Brain microvascular endothelial cell (primary cell): ENCODE data around the gene IQCH.
"Not testable (repeated sequence)": the region's sequence is repeated elsewhere in the genome, so short reads cannot be mapped to it uniquely, and the experiment has no call there.

Experiments used
- DNase-seq: peaks from one replicate; pipeline ENCODE4 v3.0.0-alpha.2; 2020
- H3K27ac ChIP-seq: fragments of 250-450 bp; sonication (Bioruptor Pico); 2 replicates; pipeline ENCODE4 v1.5.1; 2020; ENCODE audit warnings: mild to moderate bottlenecking, moderate library complexity
- H3K27me3 ChIP-seq: fragments of 250-450 bp; sonication (Bioruptor Pico); replicated peaks from 2 replicates; pipeline ENCODE4 v1.5.1; 2020; ENCODE audit warnings: mild to moderate bottlenecking
- H3K36me3 ChIP-seq: fragments of 250-450 bp; sonication (Bioruptor Pico); replicated peaks from 2 replicates; pipeline ENCODE4 v1.5.1; 2020; ENCODE audit warnings: mild to moderate bottlenecking
- H3K4me3 ChIP-seq: 2 replicates; pipeline ENCODE4 v1.5.1; 2011; ENCODE audit warnings: low read depth, mild to moderate bottlenecking, control low read depth, low read length, moderate library complexity
- CTCF ChIP-seq: IDR thresholded peaks from 2 replicates; pipeline ENCODE4 v1.5.1; 2011; ENCODE audit warnings: low read depth, mild to moderate bottlenecking, moderate library complexity, low read length, control low read depth, inconsistent platforms; ENCODE audit errors: missing control alignments
- in situ Hi-C: cut with HindIII; loops from 2 replicates; pipeline ENCODE4 v1.10.0; 2017; ENCODE audit warnings: low sequenced_read_pairs, low pct_ligation_motif_present

IQCH gene

GRCh38 chr15:67422296-67422695 is 167.7 kb downstream of the IQCH start:
- DNase-seq, result no peak
- TF ChIP-seq CTCF, result peak; percentile 10
- in situ Hi-C loops, result no loop called here

DNA sequence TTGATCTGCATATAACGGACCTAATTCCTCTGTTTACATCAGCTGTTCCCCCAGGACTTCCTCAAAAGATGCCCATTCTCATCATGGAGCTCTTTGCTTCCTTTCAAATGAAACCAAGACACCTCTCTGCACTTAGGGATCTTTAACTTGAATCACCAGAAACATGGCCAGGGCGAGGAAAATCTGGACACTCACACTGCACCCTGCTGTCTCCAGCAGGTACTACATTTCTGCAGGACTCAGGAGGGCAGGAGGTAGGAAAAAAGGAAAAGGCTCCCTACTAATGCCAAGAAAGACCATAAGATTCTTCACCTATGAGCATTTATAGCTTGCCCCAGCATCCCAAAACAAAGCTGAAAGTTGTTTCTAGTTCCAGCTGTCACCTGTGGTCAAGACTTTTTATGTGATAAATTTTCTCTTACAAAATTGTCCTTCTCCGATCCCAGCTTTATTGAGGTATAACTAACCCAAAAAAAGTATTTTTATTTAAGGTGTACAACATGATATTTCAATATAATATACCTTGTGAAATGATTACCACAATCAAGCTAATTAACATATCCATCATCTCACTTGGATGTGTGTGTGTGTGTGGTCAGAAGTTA is 179.0 kb downstream of the IQCH start:
- in situ Hi-C loops, result no loop called here
- TF ChIP-seq CTCF, result peak; percentile 91
- Histone ChIP-seq H3K27ac (no peak overlapping the region), H3K36me3 (no peaks in the 10 kb centered on the region), H3K27me3 (no peaks in the 10 kb centered on the region), H3K4me3 (no peak overlapping the region)
- DNase-seq, result peak; percentile 48

More at GRCh38 chr15:67422296-67422695, 167.7 kb downstream of the IQCH start:
- no peak overlapping the region for H3K27ac ChIP-seq
- no peaks in the 10 kb centered on the region for H3K27me3 ChIP-seq
- no peak overlapping the region for H3K4me3 ChIP-seq
- H3K36me3 ChIP-seq, result no peaks in the 10 kb centered on the region

DNA sequence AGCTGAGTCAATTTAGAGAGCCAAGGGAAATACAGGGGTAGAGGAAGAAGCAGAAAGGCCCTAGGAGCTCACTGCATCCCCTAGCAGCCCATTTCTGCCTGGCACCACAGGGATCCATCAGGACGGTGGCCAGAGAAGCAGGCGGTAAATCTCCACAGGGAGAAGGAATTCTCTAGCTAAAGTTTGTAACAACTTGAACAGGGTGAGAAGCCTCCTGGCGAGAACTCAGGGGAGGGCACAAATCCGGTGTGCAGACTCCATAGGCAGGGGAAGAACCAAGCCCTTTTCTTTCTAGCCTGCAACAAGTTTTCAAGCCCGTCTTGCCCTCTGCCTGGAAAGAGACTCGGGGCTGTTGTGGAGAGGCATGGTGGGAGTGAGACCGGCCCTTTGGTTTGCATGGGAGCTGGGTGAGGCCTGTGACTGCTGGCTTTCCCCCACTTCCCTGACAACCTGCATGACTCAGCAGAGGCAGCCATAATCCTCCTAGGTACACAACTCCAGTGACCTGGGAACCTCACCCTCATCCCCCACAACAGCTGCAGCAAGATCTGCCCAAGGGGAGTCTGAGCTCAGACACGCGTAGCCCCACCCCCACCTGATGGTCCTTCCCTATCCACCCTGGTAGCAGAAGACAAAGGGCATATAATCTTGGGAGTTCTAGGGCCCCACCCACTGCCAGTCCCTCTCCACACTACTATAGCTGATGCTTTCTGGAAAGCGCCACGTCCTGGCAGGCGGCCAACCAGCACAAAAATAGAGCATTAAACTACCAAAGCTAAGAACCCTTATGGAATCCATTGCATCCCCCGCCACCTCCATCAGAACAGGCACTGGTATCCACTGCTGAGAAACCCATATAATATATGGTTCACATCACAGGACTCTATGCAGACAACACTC is 182.0 kb downstream of the IQCH start:
- H3K36me3 ChIP-seq, H3K4me3 ChIP-seq, H3K27ac ChIP-seq, in situ Hi-C loops, H3K27me3 ChIP-seq, DNase-seq: not testable (repeated sequence)

DNA sequence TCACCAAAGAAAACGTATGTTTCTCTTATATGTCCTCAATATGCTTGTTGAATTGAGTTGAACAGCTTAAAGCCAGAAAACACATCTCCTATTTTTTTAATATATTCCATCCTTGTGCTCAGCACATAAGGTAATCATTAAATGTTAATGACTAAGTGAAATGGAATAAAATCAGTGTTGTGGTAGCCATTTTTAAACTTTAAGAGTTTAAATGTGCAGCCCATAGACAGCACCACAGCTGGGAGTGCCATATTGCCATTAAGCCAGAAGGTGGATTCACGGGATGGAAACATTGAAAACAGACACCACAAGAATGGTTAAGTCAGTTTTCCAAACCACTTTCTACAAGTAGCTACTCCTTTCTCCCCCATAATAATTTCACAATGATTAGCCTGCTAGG is 189.5 kb downstream of the IQCH start:
- no peak for DNase-seq
- H3K27ac ChIP-seq, result no peak overlapping the region
- no peaks in the 10 kb centered on the region for H3K36me3 ChIP-seq
- no peak overlapping the region for H3K4me3 ChIP-seq
- in situ Hi-C loops, result no loop called here
- no peaks in the 10 kb centered on the region for H3K27me3 ChIP-seq
- TF ChIP-seq CTCF, result peak; percentile 2

DNA sequence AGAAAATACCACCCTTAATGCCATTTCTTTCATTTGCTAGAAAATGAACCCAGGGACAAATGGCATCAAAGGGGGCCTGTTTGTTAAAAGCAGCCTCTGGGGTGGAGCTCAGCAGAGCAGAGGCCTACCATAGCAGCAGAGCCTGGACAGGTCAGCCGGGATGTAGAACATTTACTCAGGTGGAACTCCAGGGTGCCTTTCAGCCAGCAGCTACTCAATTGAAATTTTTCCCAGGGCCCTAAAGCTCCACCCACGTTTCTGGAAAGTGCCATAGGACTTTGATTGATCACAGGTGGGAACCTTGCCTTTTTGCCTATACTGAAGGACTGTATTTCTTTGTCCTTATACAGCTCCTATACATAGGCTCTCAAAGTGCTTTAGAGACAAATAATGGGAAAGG is 191.9 kb downstream of the IQCH start:
- Histone ChIP-seq H3K27me3 (no peaks in the 10 kb centered on the region), H3K27ac (no peak overlapping the region), H3K4me3 (no peak overlapping the region), H3K36me3 (no peaks in the 10 kb centered on the region)
- DNase-seq, result no peak
- in situ Hi-C loops, result no loop called here
- no peak for TF ChIP-seq CTCF

- DNase-seq, H3K36me3 ChIP-seq, H3K27ac ChIP-seq, H3K4me3 ChIP-seq, in situ Hi-C loops, H3K27me3 ChIP-seq: not testable (repeated sequence)
Measured at GRCh38 chr15:67448372-67448771, 193.8 kb downstream of the IQCH start.

DNA sequence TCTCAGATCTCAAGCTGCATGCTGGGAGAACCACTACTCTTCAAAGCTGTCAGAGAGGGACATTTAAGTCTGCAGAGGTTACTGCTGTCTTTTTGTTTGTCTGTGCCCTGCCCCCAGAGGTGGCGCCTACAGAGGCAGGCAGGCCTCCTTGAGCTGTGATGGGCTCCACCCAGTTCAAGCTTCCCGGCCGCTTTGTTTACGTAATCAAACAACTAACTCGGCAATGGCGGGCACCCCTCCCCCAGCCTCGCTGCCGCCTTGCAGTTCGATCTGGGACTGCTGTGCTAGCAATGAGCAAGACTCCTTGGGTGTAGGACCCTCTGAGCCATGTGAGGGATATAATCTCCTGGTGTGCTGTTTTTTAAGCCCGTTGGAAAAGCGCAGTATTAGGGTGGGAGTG is 199.1 kb downstream of the IQCH start:
- H3K27me3 ChIP-seq, H3K4me3 ChIP-seq, H3K36me3 ChIP-seq, DNase-seq, H3K27ac ChIP-seq: not testable (repeated sequence)
- in situ Hi-C loops, result loop anchor here (25.0 kb wide), 1 partner anchor 359 kb away; no protein-coding TSS in a partner anchor
